GM19193 (cell line): Measurements from ENCODE around the gene LTBP3.

ENCODE experiments used
- POLR2A ChIP-seq: IDR thresholded peaks from 4 replicates; pipeline ENCODE4 v1.6.1; 2011; ENCODE audit not compliant: insufficient read depth, insufficient read length; ENCODE audit errors: extremely low read depth

Gene LTBP3

DNA sequence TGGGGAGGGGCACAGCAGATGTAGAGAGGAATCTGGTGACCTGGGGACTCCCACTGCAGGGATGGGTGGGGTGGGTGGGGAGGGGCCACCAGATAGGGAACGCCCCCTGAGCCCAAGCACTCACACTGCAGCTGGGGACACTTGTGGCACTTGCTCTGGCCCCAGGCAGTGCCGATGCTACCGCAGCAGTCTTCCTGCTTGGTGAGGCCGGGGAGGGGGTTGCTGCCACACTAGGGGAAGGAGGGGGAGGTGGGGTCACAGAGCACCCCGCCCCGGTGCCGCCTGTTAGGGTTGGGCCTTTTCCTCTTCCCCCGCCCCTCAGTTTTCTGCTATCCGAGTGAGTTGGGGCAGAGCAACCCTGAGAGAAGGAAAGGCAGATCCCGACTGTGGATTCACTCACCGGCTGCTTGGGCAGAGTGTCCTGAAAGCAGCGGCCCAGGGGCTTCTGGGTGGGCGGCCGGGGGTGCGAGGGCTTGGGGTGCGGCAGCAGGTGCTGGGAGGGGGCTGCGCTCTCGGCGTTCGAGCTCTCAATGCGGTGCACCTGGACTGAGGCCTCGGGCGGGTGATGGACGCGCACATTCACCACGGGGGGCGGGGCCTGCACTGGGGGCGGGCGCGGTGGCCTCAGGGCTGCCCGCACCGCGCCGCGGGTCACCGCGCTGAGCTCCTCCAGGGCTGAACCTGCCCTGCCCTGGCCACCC is 4.7 kb downstream of the LTBP3 start:
- no peak for TF ChIP-seq POLR2A

DNA sequence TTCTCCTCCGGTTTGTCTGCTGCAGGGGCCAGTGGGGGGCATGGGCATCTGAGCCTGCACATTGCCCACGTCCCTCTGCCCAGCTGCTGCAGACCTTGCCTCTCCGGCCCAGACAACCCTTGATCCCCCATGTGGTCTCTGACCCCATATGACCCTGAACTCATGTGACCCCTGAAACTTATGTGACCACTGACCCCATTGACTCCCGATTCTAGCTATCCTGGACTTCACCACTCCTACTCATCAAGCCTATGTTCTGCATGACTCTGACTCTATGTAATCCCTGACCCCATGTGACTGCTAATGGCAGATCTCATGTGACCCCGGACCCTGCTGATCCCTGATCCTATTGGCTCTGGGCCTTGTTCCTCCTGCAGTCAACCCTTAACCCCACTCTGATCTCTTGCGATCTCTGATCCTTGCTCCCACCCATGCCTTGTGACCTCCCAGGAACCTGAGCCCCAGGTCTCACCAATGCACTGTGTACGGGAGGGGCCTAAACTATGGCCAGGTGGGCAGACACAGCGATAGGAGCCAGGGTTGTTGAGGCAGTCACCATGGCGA is 5.7 kb downstream of the LTBP3 start:
- no peak for TF ChIP-seq POLR2A

DNA sequence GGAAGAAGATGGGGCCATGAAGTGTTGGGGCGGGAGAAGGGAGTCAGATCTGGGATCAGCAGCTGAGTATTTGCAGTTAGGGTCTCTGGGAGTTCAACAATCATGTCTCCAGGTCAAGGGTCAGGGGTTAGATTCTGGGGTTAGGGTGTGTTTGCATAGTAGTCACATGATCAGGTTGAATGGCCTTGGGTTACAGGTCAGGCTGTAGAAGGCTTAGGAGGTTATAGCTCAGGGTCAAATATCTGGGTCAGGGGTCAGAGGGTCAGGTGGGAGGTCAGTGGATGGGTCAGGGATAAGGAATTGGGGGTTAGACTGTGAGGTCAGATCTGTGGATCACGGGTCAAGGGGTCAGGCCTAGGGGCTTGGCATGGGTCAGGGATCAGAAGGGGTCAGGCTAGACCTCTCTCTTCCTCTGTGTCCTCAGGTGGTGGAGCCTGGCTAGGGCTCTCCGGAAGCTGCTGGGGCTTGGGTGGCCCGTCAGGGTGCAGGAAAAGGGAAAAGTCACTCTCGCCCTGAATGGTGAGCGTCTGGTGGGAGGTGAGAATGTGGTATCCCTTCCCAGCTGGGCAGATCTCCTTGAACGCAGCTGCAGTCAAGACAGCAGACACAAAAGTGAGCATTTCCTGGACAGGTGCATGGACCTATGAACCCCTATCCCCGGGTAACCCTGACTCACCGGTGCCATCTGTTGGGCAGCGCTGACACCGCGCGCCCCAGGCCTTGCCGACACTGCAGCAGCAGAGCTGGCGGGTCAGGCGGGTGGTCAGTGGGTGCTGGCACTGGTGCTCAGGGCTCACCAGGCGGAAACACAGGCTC is 6.4 kb downstream of the LTBP3 start:
- TF ChIP-seq POLR2A, result peak; percentile 23

DNA sequence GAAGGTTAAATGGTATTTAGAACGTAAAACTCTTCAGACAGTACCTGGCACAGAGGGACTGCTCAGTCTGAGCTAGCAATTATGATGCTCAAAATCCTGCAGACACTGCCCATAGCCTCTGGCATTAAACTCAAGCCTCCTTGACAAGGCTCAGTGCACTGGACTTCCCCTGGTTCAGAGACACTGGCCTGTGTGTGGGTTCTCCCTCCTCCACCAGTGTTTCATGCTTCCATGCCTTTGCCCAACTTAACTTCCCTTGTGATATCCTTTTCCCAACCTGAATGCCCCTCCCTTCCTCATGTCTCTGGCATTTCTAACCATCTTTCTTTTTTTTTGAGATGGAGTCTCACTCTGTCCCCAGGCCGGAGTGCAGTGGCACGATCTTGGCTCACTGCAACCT is 9.1 kb downstream of the LTBP3 start:
- TF ChIP-seq POLR2A, result no peak

DNA sequence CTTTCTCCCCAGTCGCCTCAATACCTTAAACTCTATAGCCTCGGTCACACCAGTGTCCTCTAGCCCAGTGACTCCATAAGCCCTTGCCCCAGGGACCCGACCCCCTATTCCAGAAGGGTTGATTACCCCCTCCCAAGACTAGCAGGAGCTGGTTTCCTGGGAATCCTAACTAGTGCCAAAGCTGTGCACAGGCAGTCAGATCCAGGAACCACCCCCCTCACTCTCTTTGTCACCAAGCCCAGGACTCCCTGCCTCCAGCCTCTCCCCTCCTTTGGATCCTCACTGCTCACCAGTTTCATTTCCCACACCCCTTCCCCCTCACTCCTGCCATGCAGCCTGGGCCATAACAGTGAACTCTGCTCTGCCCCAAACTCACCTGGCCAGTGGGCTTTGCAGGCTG is 9.8 kb downstream of the LTBP3 start:
- no peak for TF ChIP-seq POLR2A

DNA sequence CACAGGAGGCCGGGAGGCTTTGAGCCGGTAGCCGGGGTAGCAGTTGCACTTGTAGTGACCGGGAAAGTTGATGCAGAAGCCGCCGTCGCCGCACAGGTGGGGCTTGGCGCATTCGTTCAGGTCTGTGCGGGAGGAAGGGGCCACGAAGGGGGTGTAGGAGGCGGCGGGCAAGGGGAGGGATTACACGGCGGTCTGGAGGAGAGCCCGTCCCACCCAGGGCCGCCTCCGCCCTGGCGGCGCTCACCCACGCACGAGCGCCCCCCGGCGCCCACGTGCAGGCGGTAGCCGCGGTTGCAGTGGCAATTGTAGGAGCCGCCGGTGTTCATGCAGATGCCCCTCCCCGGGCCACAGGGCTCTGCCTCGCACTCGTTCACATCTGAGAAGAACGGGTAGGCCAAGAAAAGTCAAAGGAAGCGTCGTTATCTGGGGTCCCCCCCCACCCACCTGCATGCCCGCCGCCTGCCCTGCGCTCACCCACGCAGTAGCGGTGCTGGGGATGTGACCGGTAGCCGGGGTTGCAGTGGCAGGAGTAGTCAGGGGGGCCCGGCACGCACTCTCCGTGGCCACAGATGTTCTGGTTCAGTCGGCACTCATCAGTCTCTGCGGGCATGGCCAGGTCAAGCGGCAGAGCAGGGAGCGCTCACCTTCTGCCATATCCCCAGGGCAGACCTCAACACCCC is 10.6 kb downstream of the LTBP3 start:
- no peak for TF ChIP-seq POLR2A

GRCh38 chr11:65546217-65546958 is 11.8 kb downstream of the LTBP3 start:
- TF ChIP-seq POLR2A, result peak; percentile 36

DNA sequence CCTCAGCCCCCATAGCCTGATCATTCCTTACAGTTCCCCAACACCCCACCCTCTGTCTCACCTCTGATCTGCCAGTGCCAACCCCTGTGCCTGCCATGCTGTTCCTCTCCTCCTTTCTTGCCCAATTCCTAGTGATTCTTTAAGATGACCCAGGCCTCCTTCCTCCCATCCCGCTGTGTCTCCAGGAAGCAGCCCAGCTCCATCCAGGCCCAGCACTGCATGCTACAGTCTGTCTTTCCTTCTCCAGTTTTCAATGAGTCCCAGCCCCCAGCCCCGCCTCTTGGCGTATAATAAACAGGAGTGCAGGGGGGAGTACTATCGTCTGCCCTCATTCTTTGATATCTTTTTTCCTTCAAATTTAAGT is 12.3 kb downstream of the LTBP3 start:
- no peak for TF ChIP-seq POLR2A

- no peak for TF ChIP-seq POLR2A
Measured at GRCh38 chr11:65542738-65543390, 15.3 kb downstream of the LTBP3 start.

- TF ChIP-seq POLR2A, result no peak
Measured at GRCh38 chr11:65541093-65541982, 16.8 kb downstream of the LTBP3 start.

DNA sequence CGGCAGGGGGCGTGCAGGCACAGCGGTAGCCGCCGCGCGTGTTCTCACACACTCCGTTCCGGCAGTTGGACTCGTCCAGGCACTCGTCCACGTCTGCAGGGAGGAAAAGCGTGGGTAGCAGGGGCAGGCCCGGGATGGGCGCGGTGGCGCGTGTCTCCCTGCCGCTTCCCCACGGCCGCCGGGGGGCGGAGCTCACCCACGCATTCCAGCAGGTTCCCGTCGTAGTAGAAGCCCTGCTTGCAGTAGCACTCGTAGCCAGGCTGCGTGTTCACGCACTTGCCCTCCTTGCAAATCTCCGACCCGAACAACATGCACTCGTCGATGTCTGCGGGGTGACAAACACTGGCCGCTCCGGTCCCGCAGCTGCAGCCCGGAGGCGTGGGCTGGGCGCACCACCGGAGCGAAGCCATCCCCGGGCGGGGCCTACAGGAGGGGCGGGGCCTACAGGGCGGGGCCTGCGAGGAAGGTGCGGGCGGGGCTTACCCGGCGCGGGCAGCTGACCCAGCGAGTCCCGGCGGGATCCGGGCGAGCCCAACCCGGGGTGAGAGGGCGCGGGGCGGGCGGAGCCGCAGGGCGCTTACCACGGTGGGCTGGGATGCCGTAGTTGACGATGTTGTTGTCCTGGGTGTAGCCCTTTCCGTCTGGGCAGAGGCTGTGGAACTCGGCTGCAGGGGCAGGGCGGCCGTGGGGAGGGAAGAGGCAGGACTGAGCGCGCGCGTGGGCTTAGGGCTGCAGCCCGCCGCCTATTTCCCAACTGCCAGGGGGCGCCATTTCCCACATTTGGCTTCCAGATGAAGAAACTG is 17.7 kb downstream of the LTBP3 start:
- peak; percentile 52 for TF ChIP-seq POLR2A

- TF ChIP-seq POLR2A, result no peak
Measured at GRCh38 chr11:65539744-65540289, 18.3 kb downstream of the LTBP3 start.
